ENCODE data around the gene DNAH3. TPM values are rescaled to one million over a fixed set of nuclear protein-coding genes. Genes with fewer than 3 reads are reported as not detected.
"Not testable (repeated sequence)": the region's sequence is repeated elsewhere in the genome, so short reads cannot be mapped to it uniquely, and the experiment has no call there.

DNAH3 gene
- total and polyA plus RNA-seq, 2 of the 8 experiments (the other 6 are each of a cell fraction or from before 2014, with no cell fraction given): 0.57 to 0.71 TPM

DNA sequence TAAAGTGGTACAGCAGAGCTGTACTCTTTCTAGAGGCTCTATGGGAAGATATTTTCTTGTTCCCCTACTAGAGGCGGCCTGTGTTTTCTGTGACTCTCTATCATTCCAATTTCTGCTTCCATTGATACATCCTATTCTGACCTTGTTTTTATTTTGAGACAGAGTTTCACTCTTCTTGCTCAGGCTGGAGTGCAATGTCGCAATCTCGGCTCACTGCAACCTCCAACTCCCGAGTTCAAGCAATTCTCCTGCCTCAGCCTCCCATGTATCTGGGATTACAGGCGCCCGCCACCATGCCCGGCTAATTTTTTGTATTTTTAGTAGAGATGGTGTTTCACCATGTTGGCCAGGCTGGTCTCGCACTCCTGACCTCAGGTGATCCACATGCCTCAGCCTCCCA is 44.7 kb upstream of the DNAH3 start:
- H2BK12ac ChIP-seq (ENCODE audit: low read depth, low read length); H3K14ac ChIP-seq (ENCODE audit: insufficient read length); H3K79me1 ChIP-seq (ENCODE audit: low read depth, low read length); H4K91ac ChIP-seq (replicated peaks; ENCODE audit: insufficient read length, low read length); H3K27ac ChIP-seq (ENCODE audit: low read depth, low read length); H3K18ac ChIP-seq (ENCODE audit: extremely low read depth, low read length); H3K27me3 ChIP-seq (replicated peaks in 1 of 4; ENCODE audit: control insufficient read depth in 3 of 4, extremely low read depth in 1 of 4, insufficient read depth in 3 of 4, low read length in 3 of 4); H3K36me3 ChIP-seq (ENCODE audit: control insufficient read depth in 2 of 4, insufficient read depth in 4 of 4, low read length in 3 of 4); H2BK20ac ChIP-seq (ENCODE audit: low read length); H4K20me1 ChIP-seq (replicated peaks in 1 of 2; ENCODE audit: control insufficient read depth in 1 of 2, insufficient read depth in 2 of 2, low read length in 2 of 2); H3K4ac ChIP-seq (replicated peaks; ENCODE audit: insufficient read length, low read depth, low read length); H3K23me2 ChIP-seq (ENCODE audit: low read depth, low read length); H2AFZ ChIP-seq (ENCODE audit: low read length); H2BK5ac ChIP-seq (ENCODE audit: low read depth, low read length); H2AK5ac ChIP-seq (ENCODE audit: low read depth, low read length); H3K4me2 ChIP-seq (ENCODE audit: insufficient read depth in 1 of 2, low read depth in 2 of 2, low read length in 2 of 2); FAIRE-seq; DNase-seq (ENCODE audit: low read depth in 1 of 2, low spot score in 2 of 2); H3K23ac ChIP-seq (ENCODE audit: insufficient read length); H2BK15ac ChIP-seq (ENCODE audit: low read length); H3K4me1 ChIP-seq (replicated peaks in 1 of 4; ENCODE audit: control insufficient read depth in 3 of 4, insufficient read depth in 4 of 4, low read length in 3 of 4); H3K79me2 ChIP-seq (ENCODE audit: control insufficient read depth in 1 of 2, insufficient read depth in 2 of 2, low read length in 2 of 2); H4K5ac ChIP-seq (ENCODE audit: insufficient read length, low read depth, low read length); H2BK120ac ChIP-seq (replicated peaks; ENCODE audit: low read depth, low read length); H3K4me3 ChIP-seq (ENCODE audit: extremely low read depth in 1 of 4, insufficient read depth in 2 of 4, low read depth in 3 of 4, low read length in 4 of 4); POLR2A ChIA-PET (ENCODE audit: partially characterized antibody); H3K9me3 ChIP-seq (ENCODE audit: insufficient read depth in 2 of 2, low read depth in 1 of 2, low read length in 1 of 2); H4K8ac ChIP-seq (ENCODE audit: extremely low read depth, insufficient read depth, low read length); H3K56ac ChIP-seq (replicated peaks; ENCODE audit: insufficient read length, low read depth, low read length); H3K9ac ChIP-seq (replicated peaks in 1 of 4; ENCODE audit: extremely low read depth in 1 of 4, low read depth in 3 of 4, low read length in 3 of 4): not testable (repeated sequence)
- CTCF ChIA-PET (ENCODE audit: partially characterized antibody): interaction anchor here (1.3 kb wide), 1 partner anchor 105 kb away, joined by 5 read pairs; no protein-coding TSS in a partner anchor
- 89% methylated on average over 8 of the region's 8 CpGs; no CpG with 5 or more reads in 1 of the 2 experiments for WGBS, 2 experiments (ENCODE audit: extremely low coverage in 1 of 2, insufficient coverage in 1 of 2, insufficient read length in 1 of 2, insufficient replicate concordance in 2 of 2, low coverage in 1 of 2, low lambda C conversion rate in 2 of 2, missing lambda C conversion rate in 1 of 2)

Measured in H1 (cell line).